Body of pancreas (tissue), 4 donors: ENCODE results near the gene PER3. TPM values are rescaled to one million over a fixed set of nuclear protein-coding genes. Genes with fewer than 3 reads are reported as not detected.
A peak's percentile ranks its signal among the peaks of the same experiment; 100 is the strongest.
"Not testable (repeated sequence)": the region's sequence is repeated elsewhere in the genome, so short reads cannot be mapped to it uniquely, and the experiment has no call there.

Source experiments
- ATAC-seq: fragments of 150-250 bp; one replicate; pipeline ENCODE4 v1.9.1; 2016
- DNase-seq, 4 donors: peaks; one replicate each; pipeline ENCODE4 v3.0.0-alpha.2; 2019
- H3K27ac ChIP-seq, 4 donors: fragments of 200-600 bp; sonication (generic); 1 replicate in 3 of 4; 2 replicates in 1 of 4; pipeline versions ENCODE4 v1.5.1 to v1.6.1; 2016 to 2019; ENCODE audit warnings: mild to moderate bottlenecking in 1 of 4, mixed read lengths in 1 of 4, moderate library complexity in 1 of 4
- H3K27me3 ChIP-seq, 2 donors: fragments of 200-600 bp; sonication (generic); one replicate each; pipeline ENCODE4 v1.6.0; 2016; ENCODE audit warnings: mild to moderate bottlenecking in 1 of 2
- H3K36me3 ChIP-seq, 2 donors: fragments of 200-600 bp; sonication (generic); replicated peaks in 1 of 2; 2 replicates each; pipeline ENCODE4 v1.5.1; 2016; ENCODE audit warnings: low read depth in 2 of 2; ENCODE audit not compliant: insufficient read depth in 1 of 2
- H3K4me1 ChIP-seq: fragments of 200-600 bp; sonication (generic); one replicate; pipeline ENCODE4 v1.6.0; 2016
- H3K4me3 ChIP-seq, 2 donors: fragments of 200-600 bp; sonication (generic); 1 replicate in 1 of 2; 2 replicates in 1 of 2; pipeline ENCODE4 v1.5.1; 2016 to 2019
- H3K9me3 ChIP-seq, 3 donors: fragments of 200-600 bp; sonication (generic); 1 replicate in 2 of 3; 2 replicates in 1 of 3; pipeline ENCODE4 v1.5.1; 2016
- POLR2A ChIP-seq, 3 donors: fragments of 450-650 bp; IDR thresholded peaks; one replicate each; pipeline ENCODE4 v1.6.1; 2016; ENCODE audit warnings: antibody characterized with exemption in 3 of 3, mild to moderate bottlenecking in 2 of 3
- WGBS, 2 donors: methylation state at CpG; one replicate each; pipeline ENCODE4 v1.1.5; 2017; 5-methylcytosine and 5-hydroxymethylcytosine counted together
- intact Hi-C: fragments of 100-400 bp; cut with DNase I; formaldehyde crosslinking; loops from one replicate; pipeline ENCODE4 v1.15.1; 2023
- total RNA-seq, 2 donors: library from RNA; depleted of rRNA; stranded (reverse); fragments of >200 nt; gene quantifications; one replicate each; pipeline ENCODE4 v1.1.0, GENCODE V29; 2016
- TF ChIP-seq, protein P1 (sequence below), 7 experiments: fragments of 450-650 bp in 4 of 7; fragments of 200-600 bp in 3 of 7; sonication (generic) in 3 of 7; IDR thresholded peaks; one replicate each; pipeline ENCODE4 v1.5.1; 2016 to 2019; ENCODE audit warnings: antibody characterized with exemption in 7 of 7

PER3 gene
- total RNA-seq, 2 donors from 2014 or later = 10.4 to 11.9 TPM

DNA sequence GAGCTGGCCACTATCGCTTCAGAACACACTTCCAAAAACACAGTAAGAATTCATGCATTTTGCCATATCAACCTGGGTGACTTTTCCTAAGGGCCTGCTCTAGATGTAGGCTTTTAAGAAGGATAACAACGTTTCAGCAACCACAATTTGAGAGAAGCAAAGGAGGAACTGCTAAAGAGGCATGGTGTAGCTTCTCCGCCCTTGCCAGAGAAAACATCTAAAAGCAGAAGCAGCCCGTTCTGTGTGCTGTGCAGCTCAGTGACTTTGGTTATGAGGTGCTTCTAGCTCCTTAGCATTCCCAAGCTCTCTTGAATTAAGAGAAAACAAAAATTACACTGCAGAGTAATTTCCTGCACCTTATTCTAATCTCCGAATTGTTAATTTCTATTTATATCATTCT lies 2.7 kb downstream of the PER3 start:
- TF ChIP-seq POLR2A (IDR thresholded peaks at IDR 0.05) = no peak
- TF ChIP-seq, protein P1, sequence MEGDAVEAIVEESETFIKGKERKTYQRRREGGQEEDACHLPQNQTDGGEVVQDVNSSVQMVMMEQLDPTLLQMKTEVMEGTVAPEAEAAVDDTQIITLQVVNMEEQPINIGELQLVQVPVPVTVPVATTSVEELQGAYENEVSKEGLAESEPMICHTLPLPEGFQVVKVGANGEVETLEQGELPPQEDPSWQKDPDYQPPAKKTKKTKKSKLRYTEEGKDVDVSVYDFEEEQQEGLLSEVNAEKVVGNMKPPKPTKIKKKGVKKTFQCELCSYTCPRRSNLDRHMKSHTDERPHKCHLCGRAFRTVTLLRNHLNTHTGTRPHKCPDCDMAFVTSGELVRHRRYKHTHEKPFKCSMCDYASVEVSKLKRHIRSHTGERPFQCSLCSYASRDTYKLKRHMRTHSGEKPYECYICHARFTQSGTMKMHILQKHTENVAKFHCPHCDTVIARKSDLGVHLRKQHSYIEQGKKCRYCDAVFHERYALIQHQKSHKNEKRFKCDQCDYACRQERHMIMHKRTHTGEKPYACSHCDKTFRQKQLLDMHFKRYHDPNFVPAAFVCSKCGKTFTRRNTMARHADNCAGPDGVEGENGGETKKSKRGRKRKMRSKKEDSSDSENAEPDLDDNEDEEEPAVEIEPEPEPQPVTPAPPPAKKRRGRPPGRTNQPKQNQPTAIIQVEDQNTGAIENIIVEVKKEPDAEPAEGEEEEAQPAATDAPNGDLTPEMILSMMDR (IDR thresholded peaks at IDR 0.05) = no peak
- no peak for DNase-seq
- H3K27me3 ChIP-seq = no peaks in the 10 kb centered on the region
- no peaks in the 10 kb centered on the region for H3K36me3 ChIP-seq
- no peak overlapping the region for H3K4me3 ChIP-seq
- intact Hi-C loops = no loop called here
- peak overlapping the region in 1 of 4 donors; percentile 13 for H3K27ac ChIP-seq
- peaks cover 0 to 9% (median 0%) of the 10 kb centered on the region in 3 donors for H3K9me3 ChIP-seq
- peaks cover 35% of the 10 kb centered on the region for H3K4me1 ChIP-seq
- ATAC-seq = no peak
- WGBS, 2 donors = 45 to 55% methylated on average over 5 of the region's 5 CpGs

DNA sequence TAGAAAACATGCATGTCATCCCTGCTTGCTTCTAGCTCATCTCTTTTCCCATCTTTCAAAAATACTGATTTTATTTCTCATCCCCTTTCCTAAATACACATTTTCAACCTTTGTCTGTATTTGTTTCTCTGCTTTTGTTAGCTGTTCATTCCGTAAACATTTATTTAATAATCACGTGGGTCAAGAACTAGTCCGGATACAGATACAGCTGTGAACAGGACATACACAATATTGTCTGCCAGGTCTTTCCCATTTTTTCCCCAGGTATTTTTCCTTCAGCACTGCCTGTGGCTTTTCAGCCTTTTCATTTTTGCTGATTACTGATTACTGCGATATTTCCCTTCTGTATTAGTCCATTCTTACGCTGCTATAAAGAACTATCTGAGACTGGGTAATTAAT lies 5.7 kb downstream of the PER3 start:
- Histone ChIP-seq H3K27ac (no peak overlapping the region), H3K4me3 (no peak overlapping the region), H3K27me3 (no peaks in the 10 kb centered on the region), H3K36me3 (no peaks in the 10 kb centered on the region), H3K9me3 (peaks cover 0 to 9% (median 0%) of the 10 kb centered on the region in 3 donors), H3K4me1 (peaks cover 24% of the 10 kb centered on the region)
- ATAC-seq (no peak), DNase-seq (no peak)
- intact Hi-C loops = no loop called here
- WGBS, 2 donors = 67 to 71% methylated on average over 5 of the region's 5 CpGs
- TF ChIP-seq, protein P1 (IDR thresholded peaks at IDR 0.05) = no peak
- no peak for TF ChIP-seq POLR2A (IDR thresholded peaks at IDR 0.05)

DNA sequence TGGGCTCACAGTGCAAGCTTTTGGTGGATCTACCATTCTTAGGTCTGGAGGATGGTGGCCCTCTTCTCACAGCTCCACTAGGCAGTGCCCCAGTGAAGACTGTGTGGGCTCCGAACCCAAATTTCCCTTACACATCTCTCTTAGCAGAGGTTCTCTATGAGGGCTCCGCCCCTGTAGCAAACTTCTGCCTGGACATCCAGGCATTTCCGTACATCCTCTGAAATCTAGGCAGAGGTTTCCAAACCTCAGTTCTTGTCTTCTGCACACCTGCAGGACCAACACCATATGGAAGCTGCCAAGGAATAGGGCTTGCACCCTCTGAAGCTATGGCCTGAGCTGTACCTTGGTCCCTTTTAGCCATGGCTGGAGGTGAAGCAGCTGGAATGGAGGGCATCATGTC lies 6.9 kb downstream of the PER3 start:
- H3K27me3 ChIP-seq, ATAC-seq, H3K4me3 ChIP-seq, intact Hi-C loops, H3K36me3 ChIP-seq, DNase-seq, H3K9me3 ChIP-seq, H3K27ac ChIP-seq: not testable (repeated sequence)
- peaks cover 14% of the 10 kb centered on the region for H3K4me1 ChIP-seq
- WGBS, 2 donors = 94 to 98% methylated on average over 3 of the region's 3 CpGs

DNA sequence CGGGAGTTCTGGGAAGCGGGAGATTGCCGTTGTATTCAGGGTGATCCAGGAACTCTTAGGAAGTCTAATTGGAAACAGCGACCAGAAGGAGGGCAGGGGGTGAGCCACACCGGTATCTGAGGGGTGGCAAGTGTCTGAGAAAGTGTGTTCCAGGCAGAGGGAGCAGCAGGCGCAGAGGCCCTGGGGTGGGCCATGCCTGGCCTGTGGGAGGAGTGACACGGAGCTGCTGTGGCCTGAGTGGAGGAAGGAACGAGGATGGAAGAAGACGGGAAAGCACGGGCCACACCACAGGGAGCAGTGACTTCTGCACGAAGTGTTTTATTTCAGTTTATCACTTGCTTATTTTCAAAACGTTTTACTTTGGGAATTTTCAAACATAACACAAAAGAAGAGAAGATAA lies 11.3 kb downstream of the PER3 start:
- peaks cover 0 to 9% (median 0%) of the 10 kb centered on the region in 3 donors for H3K9me3 ChIP-seq
- TF ChIP-seq, protein P1 (IDR thresholded peaks at IDR 0.05) = no peak
- no peak for TF ChIP-seq POLR2A (IDR thresholded peaks at IDR 0.05)
- intact Hi-C loops = no loop called here
- ATAC-seq = no peak
- peaks cover 0 to 7% of the 10 kb centered on the region in 2 donors for H3K36me3 ChIP-seq
- H3K27ac ChIP-seq = no peak overlapping the region
- WGBS, 2 donors = 83 to 86% methylated on average over 12 of the region's 12 CpGs
- DNase-seq = no peak
- no peak overlapping the region for H3K4me3 ChIP-seq
- no peaks in the 10 kb centered on the region for H3K27me3 ChIP-seq
- H3K4me1 ChIP-seq = no peaks in the 10 kb centered on the region

DNA sequence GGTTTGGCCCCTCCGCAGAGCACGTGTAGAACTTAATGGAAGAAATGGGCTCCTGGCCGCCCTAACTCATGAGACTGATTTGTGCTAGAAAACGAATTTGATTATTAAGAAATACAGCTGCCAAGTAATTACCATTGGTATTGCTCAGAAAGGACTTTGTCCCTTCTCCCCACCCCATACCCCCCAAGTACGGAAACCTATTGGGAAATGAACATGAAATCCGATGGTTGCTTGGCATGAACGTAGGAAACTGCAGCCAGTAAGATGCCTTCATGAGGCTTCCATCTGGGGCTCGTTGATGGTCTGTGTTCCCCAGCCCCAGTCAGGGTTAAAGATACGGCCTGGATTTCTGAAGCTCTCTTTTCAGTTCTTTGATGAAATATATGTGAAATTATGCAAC lies 21.4 kb downstream of the PER3 start:
- Histone ChIP-seq H3K36me3 (peaks cover 4 to 20% of the 10 kb centered on the region in 2 donors), H3K27ac (no peak overlapping the region), H3K9me3 (no peaks in the 10 kb centered on the region), H3K4me3 (no peak overlapping the region), H3K27me3 (no peaks in the 10 kb centered on the region), H3K4me1 (no peaks in the 10 kb centered on the region)
- DNase-seq = no peak
- intact Hi-C loops = no loop called here
- WGBS, 2 donors = 80 to 88% methylated on average over 9 of the region's 9 CpGs
- no peak for ATAC-seq
- TF ChIP-seq, protein P1 (IDR thresholded peaks at IDR 0.05) = no peak
- TF ChIP-seq POLR2A (IDR thresholded peaks at IDR 0.05) = no peak
